Measurements from ENCODE around the gene CD4.

The CD4 gene

DNA sequence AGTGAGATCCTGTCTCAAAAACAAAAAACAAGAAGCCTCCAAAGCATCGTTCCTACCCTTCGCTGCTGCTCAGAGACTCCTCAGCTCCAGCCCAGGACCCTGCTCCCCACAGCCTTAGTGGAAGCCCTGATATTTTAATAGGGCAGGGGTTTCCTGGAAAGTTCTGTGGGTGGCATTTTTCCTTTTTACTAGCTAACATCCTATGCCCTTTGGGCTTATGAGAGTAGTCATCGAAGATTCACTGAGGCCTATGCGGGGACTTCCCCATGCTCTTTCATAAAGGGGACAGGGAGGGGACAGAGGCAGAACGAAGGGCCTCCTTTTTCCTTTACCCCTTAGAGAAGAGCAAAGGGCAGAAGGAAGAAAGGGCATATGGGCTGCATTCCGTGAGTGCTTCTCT lies 8.8 kb upstream of the CD4 start:
- no peak overlapping the region for H3K27ac ChIP-seq
- no peaks in the 10 kb centered on the region for H3K9me3 ChIP-seq (ENCODE audit: control insufficient read depth, low read length)
- no peaks in the 10 kb centered on the region for H3K36me3 ChIP-seq (ENCODE audit: control insufficient read depth, insufficient read depth, low read length)
- no peak overlapping the region for H3K9ac ChIP-seq
- H3K79me2 ChIP-seq = no peaks in the 10 kb centered on the region
- peaks cover 23% of the 10 kb centered on the region for H3K4me1 ChIP-seq
- no peak overlapping the region for H2AFZ ChIP-seq
- TF ChIP-seq, protein P1, sequence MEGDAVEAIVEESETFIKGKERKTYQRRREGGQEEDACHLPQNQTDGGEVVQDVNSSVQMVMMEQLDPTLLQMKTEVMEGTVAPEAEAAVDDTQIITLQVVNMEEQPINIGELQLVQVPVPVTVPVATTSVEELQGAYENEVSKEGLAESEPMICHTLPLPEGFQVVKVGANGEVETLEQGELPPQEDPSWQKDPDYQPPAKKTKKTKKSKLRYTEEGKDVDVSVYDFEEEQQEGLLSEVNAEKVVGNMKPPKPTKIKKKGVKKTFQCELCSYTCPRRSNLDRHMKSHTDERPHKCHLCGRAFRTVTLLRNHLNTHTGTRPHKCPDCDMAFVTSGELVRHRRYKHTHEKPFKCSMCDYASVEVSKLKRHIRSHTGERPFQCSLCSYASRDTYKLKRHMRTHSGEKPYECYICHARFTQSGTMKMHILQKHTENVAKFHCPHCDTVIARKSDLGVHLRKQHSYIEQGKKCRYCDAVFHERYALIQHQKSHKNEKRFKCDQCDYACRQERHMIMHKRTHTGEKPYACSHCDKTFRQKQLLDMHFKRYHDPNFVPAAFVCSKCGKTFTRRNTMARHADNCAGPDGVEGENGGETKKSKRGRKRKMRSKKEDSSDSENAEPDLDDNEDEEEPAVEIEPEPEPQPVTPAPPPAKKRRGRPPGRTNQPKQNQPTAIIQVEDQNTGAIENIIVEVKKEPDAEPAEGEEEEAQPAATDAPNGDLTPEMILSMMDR (IDR thresholded peaks at IDR 0.05) = no peak
- H3K4me2 ChIP-seq (ENCODE audit: low read length) = no peak overlapping the region
- H3K4me3 ChIP-seq (ENCODE audit: low read depth, low read length) = no peak overlapping the region
- no peaks in the 10 kb centered on the region for H3K27me3 ChIP-seq (ENCODE audit: control insufficient read depth, insufficient read depth, low read length)

DNA sequence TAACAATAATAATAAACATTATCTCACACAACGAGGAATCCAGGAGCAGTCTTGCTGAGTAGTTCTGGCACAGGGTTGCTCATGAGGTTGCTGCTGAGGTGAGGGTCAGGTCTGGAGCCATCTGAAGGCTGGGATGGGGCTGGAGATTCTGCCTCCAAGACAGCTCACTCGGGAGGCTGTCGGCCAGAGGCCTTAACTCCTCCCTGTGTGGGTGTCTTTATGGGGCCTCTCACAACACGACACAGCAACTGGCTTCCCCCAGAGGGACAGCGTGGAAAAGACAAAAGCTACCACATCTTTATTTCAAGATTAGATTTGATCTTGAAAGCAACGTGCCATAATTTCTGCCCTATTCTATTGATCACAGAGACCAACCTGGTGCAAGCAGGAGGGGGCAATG lies 7.2 kb upstream of the CD4 start:
- Histone ChIP-seq H3K9ac (no peak overlapping the region), H2AFZ (no peak overlapping the region), H3K27ac (no peak overlapping the region), H3K4me3 (ENCODE audit: low read depth, low read length) (no peak overlapping the region), H3K36me3 (ENCODE audit: control insufficient read depth, insufficient read depth, low read length) (no peaks in the 10 kb centered on the region), H3K4me2 (ENCODE audit: low read length) (no peak overlapping the region), H3K27me3 (ENCODE audit: control insufficient read depth, insufficient read depth, low read length) (no peaks in the 10 kb centered on the region), H3K4me1 (peaks cover 32% of the 10 kb centered on the region), H3K79me2 (no peaks in the 10 kb centered on the region), H3K9me3 (ENCODE audit: control insufficient read depth, low read length) (no peaks in the 10 kb centered on the region)
- TF ChIP-seq, protein P1 (IDR thresholded peaks at IDR 0.05) = no peak

DNA sequence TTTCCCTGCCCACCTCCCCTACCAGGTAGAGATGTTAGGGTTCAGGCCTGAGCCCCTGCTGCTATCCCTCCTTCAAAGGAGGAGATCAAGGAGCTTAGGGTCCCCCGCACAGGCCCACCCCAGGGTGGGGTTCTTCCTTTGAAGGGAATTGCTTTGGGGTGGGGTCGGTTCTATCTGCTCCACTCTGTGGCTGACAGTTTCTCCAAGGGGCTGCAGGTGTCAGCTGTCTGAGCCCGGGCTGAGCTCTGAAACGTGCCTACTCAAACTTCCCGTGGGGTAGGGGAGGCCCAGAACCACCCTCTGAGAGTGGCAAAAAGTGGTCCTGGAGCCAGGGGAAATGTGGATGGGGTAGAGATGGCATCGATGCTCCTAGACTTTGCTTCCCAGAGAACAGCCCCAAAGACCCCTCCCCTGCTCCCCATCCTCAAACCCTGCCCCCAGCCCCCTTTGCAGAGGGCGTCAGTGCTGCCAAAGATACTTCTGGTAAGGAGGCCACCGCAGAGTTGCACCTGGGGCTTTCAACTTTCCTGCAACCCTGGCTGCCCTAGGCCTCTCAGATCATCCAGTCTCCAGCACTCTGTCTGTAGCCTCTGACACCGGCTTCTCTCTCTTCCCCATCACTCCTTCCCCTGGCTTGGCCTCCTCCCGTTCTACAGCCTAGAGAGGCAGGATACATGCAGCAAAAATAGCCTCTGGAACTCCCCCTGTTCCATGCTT lies 6.3 kb upstream of the CD4 start:
- Histone ChIP-seq H3K9me3 (ENCODE audit: control insufficient read depth, low read length) (no peaks in the 10 kb centered on the region), H2AFZ (no peak overlapping the region), H3K4me2 (ENCODE audit: low read length) (no peak overlapping the region), H3K4me3 (ENCODE audit: low read depth, low read length) (no peak overlapping the region), H3K27ac (no peak overlapping the region), H3K36me3 (ENCODE audit: control insufficient read depth, insufficient read depth, low read length) (no peaks in the 10 kb centered on the region), H3K27me3 (ENCODE audit: control insufficient read depth, insufficient read depth, low read length) (no peaks in the 10 kb centered on the region), H3K79me2 (no peaks in the 10 kb centered on the region), H3K4me1 (peaks cover 31% of the 10 kb centered on the region), H3K9ac (no peak overlapping the region)
- TF ChIP-seq, protein P1 (IDR thresholded peaks at IDR 0.05) = no peak

DNA sequence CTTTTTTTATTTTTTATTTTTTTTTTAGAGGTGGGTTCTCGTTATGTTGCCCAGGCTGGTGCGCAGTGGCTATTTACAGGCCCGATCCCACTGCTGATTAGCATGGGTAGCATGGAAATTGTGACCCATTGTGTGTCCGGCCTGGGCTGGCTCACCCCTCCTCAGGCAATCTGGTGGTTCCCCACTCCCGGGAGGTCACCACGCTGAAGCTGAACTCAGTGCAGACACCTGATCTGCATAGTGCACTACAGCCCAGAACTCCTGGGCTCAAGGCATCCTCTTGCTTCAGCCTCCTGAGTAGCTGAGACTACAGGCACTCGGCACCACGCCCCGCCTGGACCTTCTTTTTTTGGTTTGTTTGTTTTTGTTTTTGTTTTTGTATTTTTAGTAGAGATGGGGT lies 5.5 kb upstream of the CD4 start:
- TF ChIP-seq, protein P1 (IDR thresholded peaks at IDR 0.05) = no peak
- no peaks in the 10 kb centered on the region for H3K27me3 ChIP-seq (ENCODE audit: control insufficient read depth, insufficient read depth, low read length)

DNA sequence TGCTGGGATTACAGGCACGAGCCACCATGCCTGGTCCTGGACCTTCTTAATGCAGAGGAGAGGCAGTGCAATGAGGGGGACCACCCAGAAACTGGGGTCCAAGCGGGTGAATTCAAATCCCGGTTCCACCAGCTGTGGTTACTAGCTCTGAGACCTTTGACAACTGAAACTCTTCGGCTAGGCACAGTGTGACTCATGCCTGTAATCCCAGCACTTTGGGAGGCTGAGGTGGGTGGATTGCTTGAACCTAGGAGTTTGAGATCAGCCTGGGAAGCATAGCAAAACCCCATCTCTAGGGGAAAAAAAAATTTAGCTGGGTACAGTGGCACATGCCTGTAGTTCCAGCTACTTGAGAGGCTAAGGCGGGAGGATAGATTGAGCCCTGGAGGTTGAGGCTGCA lies 5.0 kb upstream of the CD4 start:
- Histone ChIP-seq H3K27me3 (ENCODE audit: control insufficient read depth, insufficient read depth, low read length) (no peaks in the 10 kb centered on the region), H3K36me3 (ENCODE audit: control insufficient read depth, insufficient read depth, low read length) (no peaks in the 10 kb centered on the region), H3K4me1 (peaks cover 39% of the 10 kb centered on the region), H3K4me2 (ENCODE audit: low read length) (no peak overlapping the region), H3K79me2 (peaks cover 5% of the 10 kb centered on the region), H3K27ac (no peak overlapping the region), H3K9ac (no peak overlapping the region), H3K4me3 (ENCODE audit: low read depth, low read length) (no peak overlapping the region), H3K9me3 (ENCODE audit: control insufficient read depth, low read length) (no peaks in the 10 kb centered on the region), H2AFZ (peak overlapping the region; percentile 63)
- TF ChIP-seq, protein P1 (IDR thresholded peaks at IDR 0.05) = no peak

More for the DNA sequence above, 5.5 kb upstream of the CD4 start:
- no peak overlapping the region for H3K9ac ChIP-seq
- peaks cover 35% of the 10 kb centered on the region for H3K4me1 ChIP-seq
- no peak overlapping the region for H2AFZ ChIP-seq
- no peak overlapping the region for H3K4me3 ChIP-seq (ENCODE audit: low read depth, low read length)
- H3K36me3 ChIP-seq (ENCODE audit: control insufficient read depth, insufficient read depth, low read length) = no peaks in the 10 kb centered on the region
- peaks cover 5% of the 10 kb centered on the region for H3K79me2 ChIP-seq
- H3K9me3 ChIP-seq (ENCODE audit: control insufficient read depth, low read length) = no peaks in the 10 kb centered on the region
- H3K4me2 ChIP-seq (ENCODE audit: low read length) = no peak overlapping the region
- H3K27ac ChIP-seq = no peak overlapping the region

All from parathyroid adenoma (tissue), 2 donors.